Activated T-helper 1 cell treated with anti-CD3 and anti-CD28 coated beads, Interleukin-2, amount 50 U/mL, for 16 hours (primary cell): ENCODE data around the gene XIRP1.

Source experiments
- DNase-seq, 2 donors: peaks; one replicate each; pipeline ENCODE4 v3.0.0-alpha.2; 2020; ENCODE audit warnings: low read depth in 1 of 2, low spot score in 1 of 2

Gene XIRP1

GRCh38 chr3:39208463-39209055 lies 16.2 kb upstream of the XIRP1 start:
- DNase-seq: no peak

DNA sequence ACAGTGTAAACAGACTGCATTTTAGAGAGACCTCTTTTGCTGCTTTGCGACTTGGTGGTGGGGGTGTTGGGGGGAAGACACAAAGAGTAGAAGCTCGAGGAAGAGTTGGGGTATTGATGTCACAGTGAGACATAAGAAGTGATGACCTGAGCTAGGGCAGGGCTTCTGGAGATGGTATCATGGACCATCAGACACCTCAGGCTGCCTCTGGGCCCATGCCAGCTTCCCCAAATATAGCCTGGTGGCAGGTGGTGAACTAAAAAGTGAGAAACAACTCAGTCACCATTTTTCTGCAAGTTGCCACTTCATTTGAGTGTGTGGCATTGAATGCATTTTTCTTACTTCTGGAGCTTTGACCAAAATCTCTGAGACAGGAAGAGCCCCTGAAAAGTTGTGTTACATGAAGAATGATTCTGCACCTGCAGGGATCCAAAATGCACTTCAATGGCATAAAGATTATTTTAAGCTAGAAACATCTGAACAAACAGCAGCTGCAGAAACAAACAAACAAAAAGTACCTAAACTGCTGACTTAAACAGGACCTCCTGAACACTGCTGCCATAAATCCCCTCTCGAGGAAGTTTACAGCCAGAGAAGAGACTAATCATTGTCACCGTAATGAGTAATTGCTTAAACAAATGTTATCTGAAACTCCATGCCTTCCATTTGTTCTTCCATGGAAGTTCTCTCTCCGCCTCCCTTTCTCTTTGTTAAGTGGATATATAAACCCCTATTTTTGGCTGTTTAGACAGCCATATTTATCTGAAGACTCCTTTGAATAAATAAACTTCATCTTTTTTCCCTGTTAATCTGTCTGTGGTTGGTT lies 15.2 kb upstream of the XIRP1 start:
- DNase-seq: no peak

GRCh38 chr3:39205919-39206516 lies 13.6 kb upstream of the XIRP1 start:
- no peak for DNase-seq

DNA sequence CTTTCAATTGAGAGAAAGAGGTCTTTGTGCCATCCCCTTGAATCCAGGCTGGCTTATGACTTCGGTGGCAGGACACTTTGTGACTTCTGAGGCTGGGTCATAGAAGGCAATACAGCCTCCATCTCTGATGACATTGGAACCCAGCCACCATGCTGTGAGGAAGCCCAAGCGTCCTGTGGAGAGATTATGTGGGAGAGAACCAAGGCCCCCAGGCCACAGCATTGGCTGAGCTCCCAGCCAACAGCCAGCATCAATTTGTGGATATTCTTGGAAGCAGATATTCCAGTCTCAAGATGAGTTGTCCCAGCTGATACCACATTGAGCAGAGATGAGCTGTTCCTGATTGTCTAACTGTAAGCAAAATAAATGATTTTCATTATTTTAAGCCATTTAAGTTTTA lies 12.7 kb upstream of the XIRP1 start:
- no peak for DNase-seq

- no peak for DNase-seq
Observed at GRCh38 chr3:39203860-39204259, 11.5 kb upstream of the XIRP1 start.

- no peak for DNase-seq
Observed at GRCh38 chr3:39203402-39203801, 11.0 kb upstream of the XIRP1 start.

DNA sequence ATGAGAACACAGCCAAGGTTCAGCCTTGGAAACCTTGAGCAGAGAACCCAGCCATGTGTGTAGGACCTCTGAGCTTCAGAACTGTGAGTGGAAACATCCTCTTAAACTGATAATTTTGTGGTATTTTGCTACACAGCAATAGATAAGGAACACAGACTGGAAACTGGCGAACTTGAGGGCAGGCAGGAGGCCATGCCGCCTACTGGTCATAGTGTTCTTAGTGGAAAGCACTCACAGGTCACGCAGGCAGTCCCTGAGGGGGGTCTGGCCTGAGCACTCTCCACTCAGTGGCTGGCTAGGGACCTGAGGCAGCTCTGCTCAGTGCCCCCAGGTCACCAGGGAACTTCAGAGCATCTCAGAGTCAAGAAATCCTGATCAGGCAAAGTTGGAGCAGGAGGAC lies 9.7 kb upstream of the XIRP1 start:
- DNase-seq: no peak

DNA sequence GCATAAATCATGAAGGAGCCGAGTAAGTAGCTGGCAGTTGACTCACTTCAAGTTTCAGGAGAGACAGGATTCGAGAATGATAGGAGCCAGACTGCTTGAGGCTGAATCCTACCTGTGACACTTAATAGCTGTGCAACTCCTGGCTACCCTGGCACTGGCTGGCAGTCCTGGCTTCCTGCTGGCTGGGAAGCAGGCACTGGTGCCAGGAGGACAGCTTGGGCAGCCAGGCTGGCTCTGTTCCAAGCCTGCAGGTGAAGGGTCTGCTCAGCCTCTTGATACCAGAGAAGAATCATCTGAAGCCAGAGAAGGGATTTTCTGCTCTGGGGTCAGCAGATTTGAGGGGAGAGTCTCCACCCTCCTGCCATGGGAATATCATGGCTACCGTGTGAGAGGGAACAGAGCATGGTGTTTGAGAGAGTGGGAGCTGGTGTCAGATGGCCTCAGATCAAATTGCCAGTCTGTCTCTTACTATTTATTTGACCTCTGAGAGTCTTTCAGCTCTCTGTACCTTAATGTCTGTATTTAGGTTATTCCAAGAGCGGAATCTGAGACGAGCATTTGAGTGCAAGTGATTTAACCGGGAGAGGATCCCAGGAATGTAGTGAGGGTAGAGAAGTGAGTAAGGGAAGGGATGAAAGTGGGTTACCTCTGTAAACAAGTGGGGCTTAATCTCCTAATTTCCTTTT lies 4.4 kb upstream of the XIRP1 start:
- no peak for DNase-seq

DNA sequence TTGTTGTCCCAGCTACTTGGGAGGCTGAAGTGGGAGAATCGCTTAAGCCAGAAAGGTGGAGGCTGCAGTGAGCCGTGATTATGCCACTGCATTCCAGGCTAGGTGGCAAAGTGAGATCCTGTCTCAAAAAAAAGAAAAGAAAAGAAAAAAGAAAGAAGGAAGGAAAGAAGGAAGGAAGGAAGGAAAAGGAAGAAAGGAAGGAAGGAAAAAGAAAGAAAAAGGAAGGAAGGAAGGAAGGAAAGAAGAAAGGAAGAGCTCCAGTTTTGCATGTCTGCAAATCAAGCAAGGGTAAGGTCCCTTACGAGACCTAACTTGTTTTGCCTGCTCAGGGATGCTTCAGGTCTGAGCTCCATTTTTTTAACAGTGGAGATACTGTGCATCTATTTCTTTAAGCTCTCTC lies 3.6 kb upstream of the XIRP1 start:
- no peak for DNase-seq

GRCh38 chr3:39193391-39193790 lies 996 bp upstream of the XIRP1 start:
- DNase-seq: no peak

- no peak for DNase-seq
Observed at GRCh38 chr3:39191773-39192172, 622 bp downstream of the XIRP1 start.

DNA sequence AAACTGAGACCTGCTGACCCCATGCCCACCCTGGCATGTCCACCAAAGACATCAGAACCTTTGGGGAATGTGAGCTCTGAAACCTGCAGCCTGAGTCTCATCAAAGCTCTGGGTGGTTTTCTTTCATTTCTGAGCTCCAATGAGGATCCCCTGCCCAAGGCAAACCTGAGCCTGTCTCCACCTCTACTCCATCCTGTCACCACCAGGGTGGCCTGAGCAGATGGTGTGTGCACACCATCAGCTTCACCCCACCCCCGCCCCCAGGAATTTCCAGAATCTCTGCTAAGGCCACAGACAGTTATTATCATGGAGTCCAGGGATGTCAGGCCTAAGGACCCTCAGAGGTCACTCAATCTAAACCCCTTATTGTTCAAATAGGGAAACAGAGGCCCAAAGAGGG lies 1.3 kb downstream of the XIRP1 start:
- no peak for DNase-seq

- DNase-seq: no peak
Observed at GRCh38 chr3:39190281-39191025, 1.9 kb downstream of the XIRP1 start.

GRCh38 chr3:39189959-39190269 lies 2.5 kb downstream of the XIRP1 start:
- DNase-seq: peak in 1 of 2 donors; percentile 32

DNA sequence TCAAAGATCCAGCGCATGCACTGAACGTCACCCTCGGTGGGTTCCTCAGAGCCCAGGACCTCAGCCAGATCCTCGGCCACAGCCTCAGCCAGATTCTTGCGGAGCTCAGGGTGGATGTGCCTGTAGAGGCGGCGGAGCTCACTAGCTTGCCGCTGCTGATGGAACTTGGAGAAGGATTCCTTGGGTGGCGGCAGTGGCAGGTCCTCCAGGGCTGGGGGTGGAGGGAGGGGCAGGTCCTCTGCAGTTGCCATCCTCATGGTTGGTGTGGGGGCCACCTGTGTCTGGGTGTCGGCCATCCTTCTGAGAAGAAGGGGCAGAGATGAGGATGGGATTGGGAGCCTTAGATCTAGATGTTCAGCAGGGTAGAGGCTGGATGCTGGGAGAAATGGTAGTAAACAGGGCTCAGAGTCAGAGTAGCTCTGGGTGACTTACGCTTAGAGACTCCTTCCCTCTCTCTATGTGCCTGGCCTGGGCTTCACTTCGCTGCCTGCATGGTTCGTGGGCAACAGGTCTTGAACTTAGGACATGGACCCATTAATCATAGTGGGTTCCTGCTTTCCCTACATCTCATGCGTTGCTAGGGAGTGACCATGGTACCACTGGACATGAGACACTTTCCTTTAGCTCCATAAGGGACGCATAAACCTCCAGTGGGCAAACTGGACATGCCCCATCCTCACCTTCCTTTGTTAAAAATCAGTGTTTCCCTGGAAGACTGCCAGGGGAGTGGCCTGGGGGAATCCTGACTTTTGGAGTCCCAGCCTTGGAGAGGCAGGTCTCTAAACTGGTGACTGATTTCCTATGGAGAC lies 3.0 kb downstream of the XIRP1 start:
- DNase-seq: no peak

- no peak for DNase-seq
Observed at GRCh38 chr3:39188271-39189149, 3.9 kb downstream of the XIRP1 start.

DNA sequence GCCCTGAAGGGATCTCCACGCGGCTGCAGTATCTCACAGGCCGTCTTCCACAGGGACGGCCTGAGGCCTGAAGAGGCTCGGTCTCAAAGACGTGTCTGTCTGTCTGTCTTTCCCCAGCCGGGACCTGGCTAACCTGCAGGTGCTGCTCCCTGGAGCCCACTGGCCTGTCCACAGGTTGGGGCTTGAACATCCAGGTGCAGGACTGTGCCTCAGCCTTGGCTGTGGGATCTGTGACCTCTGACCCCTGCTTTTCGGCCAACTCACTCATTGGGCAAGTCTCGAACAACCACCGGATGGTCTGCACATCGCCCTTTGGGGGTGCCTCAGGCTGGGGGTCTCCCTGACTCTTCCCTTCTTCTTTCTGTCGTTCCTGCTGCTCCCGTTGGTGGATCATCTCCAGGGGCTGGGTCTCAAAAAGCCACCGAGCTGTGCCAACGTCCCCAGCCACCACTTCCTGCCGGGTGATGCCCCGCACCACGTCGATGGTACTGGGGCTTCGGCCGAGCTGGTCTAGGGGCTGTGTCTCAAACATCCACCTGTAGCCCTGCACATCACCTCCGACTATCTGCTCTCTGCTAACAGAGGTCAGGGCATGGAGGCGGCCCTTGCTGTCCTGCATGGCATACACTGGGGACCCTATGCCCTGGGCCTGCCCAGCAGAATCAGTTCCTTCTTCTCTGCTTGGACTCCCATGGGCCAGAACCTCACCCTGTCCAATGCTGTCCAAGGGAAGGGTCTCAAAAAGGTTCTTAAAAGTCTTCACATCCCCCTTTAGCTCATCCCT lies 4.8 kb downstream of the XIRP1 start:
- DNase-seq: no peak

DNA sequence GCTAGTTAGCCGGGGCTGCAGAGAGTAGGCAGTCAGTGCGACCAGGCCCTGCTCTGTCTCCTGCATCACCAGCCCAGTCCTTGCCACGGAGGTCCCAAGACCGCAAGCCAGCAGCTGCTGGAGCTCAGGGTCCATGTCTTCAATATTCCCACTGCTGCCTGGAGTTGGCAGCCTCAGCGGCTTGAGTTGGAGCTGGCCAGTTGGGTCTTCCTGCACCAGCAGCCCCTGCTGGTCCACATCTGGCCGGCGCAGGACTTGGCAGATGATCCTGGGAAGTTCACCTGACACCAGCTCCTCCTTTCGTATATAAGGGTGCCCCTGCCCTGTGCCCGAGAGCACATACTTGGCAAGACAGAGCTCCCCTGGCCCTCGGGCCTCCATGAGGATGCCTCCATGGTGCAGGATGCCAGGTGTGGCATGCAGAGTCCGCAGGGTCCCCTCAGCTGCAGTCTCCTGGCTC lies 5.7 kb downstream of the XIRP1 start:
- DNase-seq: no peak
